Transverse colon (tissue), 4 donors: ENCODE measurements around the gene KCNH1.

Source experiments
- CTCF ChIP-seq, 5 experiments: fragments of 200-600 bp in 3 of 5; fragments of 450-650 bp in 2 of 5; sonication (generic) in 3 of 5; IDR thresholded peaks; 1 replicate in 2 of 5; 2 replicates in 3 of 5; pipeline ENCODE4 v1.5.1; 2016 to 2017; ENCODE audit warnings: antibody characterized with exemption in 5 of 5, inconsistent platforms in 3 of 5, mild to moderate bottlenecking in 2 of 5, moderate library complexity in 1 of 5
- POLR2AphosphoS5 ChIP-seq, 3 donors: sonication (generic); formaldehyde crosslinking; IDR thresholded peaks; one replicate each; pipeline ENCODE4 v1.6.1; 2016; ENCODE audit warnings: antibody characterized with exemption in 3 of 3

- TF ChIP-seq CTCF (IDR thresholded peaks at IDR 0.05) (no peak), POLR2AphosphoS5 (IDR thresholded peaks at IDR 0.05) (no peak)
These were observed 12.0 kb upstream of the KCNH1 start for GRCh38 chr1:211145944-211146343.
